WTC11 (cell line): ENCODE measurements around the gene SPATA2L. TPM values are rescaled to one million over a fixed set of nuclear protein-coding genes. Genes with fewer than 3 reads are reported as not detected.
A peak's percentile ranks its signal among the peaks of the same experiment; 100 is the strongest.

Experiments
- ARID4B ChIP-seq: sonication (generic); formaldehyde crosslinking; IDR thresholded peaks from 2 replicates; pipeline ENCODE4 v1.8.0; 2023; ENCODE audit warnings: missing genetic modification reagents, mild to moderate bottlenecking, borderline replicate concordance
- ATF1 ChIP-seq: sonication (generic); formaldehyde crosslinking; IDR thresholded peaks from 2 replicates; pipeline ENCODE4 v1.8.1; 2023; ENCODE audit warnings: mild to moderate bottlenecking, moderate library complexity, missing genetic modification reagents
- ATF6 ChIP-seq: sonication (generic); formaldehyde crosslinking; IDR thresholded peaks from 2 replicates; pipeline ENCODE4 v1.8.1; 2023; ENCODE audit warnings: mild to moderate bottlenecking, missing genetic modification reagents
- ETV6 ChIP-seq: sonication (generic); formaldehyde crosslinking; IDR thresholded peaks from 2 replicates; pipeline ENCODE4 v1.8.1; 2022; ENCODE audit warnings: mild to moderate bottlenecking, missing genetic modification reagents
- FOXK1 ChIP-seq: sonication (generic); formaldehyde crosslinking; IDR thresholded peaks from 2 replicates; pipeline ENCODE4 v1.8.0; 2022; ENCODE audit warnings: mild to moderate bottlenecking, moderate library complexity, missing genetic modification reagents
- FOXP4 ChIP-seq: sonication (generic); formaldehyde crosslinking; IDR thresholded peaks from 2 replicates; pipeline ENCODE4 v1.8.0; 2022; ENCODE audit warnings: mild to moderate bottlenecking, missing genetic modification reagents
- NR3C1 ChIP-seq: sonication (generic); formaldehyde crosslinking; conservative IDR thresholded peaks from 2 replicates; pipeline ENCODE4 v1.8.1; 2023; ENCODE audit warnings: low read depth, mild to moderate bottlenecking, missing genetic modification reagents
- STAT6 ChIP-seq: sonication (generic); formaldehyde crosslinking; conservative IDR thresholded peaks from 2 replicates; pipeline ENCODE4 v1.8.1; 2023; ENCODE audit warnings: mild to moderate bottlenecking, low read depth, missing genetic modification reagents, moderate library complexity
- TEAD1 ChIP-seq: sonication (generic); formaldehyde crosslinking; IDR thresholded peaks from 2 replicates; pipeline ENCODE4 v1.8.0; 2022; ENCODE audit warnings: mild to moderate bottlenecking, missing genetic modification reagents
- USF1 ChIP-seq: sonication (generic); formaldehyde crosslinking; IDR thresholded peaks from 2 replicates; pipeline ENCODE4 v1.8.0; 2022; ENCODE audit warnings: mild to moderate bottlenecking, missing genetic modification reagents
- ZNF121 ChIP-seq: sonication (generic); formaldehyde crosslinking; IDR thresholded peaks from 2 replicates; pipeline ENCODE4 v1.8.0; 2023; ENCODE audit warnings: missing genetic modification reagents
- ZNF396 ChIP-seq: fragments of 250-450 bp; sonication (Bioruptor Pico); IDR thresholded peaks from 2 replicates; pipeline ENCODE4 v1.8.0; 2021; ENCODE audit warnings: mild to moderate bottlenecking, moderate library complexity, borderline replicate concordance
- ZNF671 ChIP-seq: fragments of 250-450 bp; sonication (Bioruptor Pico); IDR thresholded peaks from 2 replicates; pipeline ENCODE4 v1.8.0; 2021; ENCODE audit warnings: mild to moderate bottlenecking
- total RNA-seq: library from RNA; stranded (reverse); gene quantifications from 3 replicates; pipeline ENCODE4 v1.2.3, GENCODE V29; 2021
- TF ChIP-seq, protein P1 (sequence below): sonication (generic); formaldehyde crosslinking; IDR thresholded peaks from 2 replicates; pipeline ENCODE4 v1.8.1; 2022; ENCODE audit warnings: mild to moderate bottlenecking, moderate library complexity, missing genetic modification reagents
- TF ChIP-seq, protein P2 (sequence below): sonication (generic); formaldehyde crosslinking; IDR thresholded peaks from 2 replicates; pipeline ENCODE4 v1.8.0; 2022; ENCODE audit warnings: missing genetic modification reagents
- TF ChIP-seq, protein P3 (sequence below): fragments of 250-450 bp; sonication (Bioruptor Pico); IDR thresholded peaks from 2 replicates; pipeline ENCODE4 v2.1.2; 2022; ENCODE audit warnings: mild to moderate bottlenecking, moderate library complexity
- TF ChIP-seq, protein P4 (sequence below): fragments of 250-450 bp; sonication (Bioruptor Pico); IDR thresholded peaks from 2 replicates; pipeline ENCODE4 v1.9.0; 2021; ENCODE audit warnings: moderate library complexity, mild to moderate bottlenecking, inconsistent platforms, borderline replicate concordance

SPATA2L gene
- total RNA-seq, 1 experiment from 2014 or later = 15.7 TPM

DNA sequence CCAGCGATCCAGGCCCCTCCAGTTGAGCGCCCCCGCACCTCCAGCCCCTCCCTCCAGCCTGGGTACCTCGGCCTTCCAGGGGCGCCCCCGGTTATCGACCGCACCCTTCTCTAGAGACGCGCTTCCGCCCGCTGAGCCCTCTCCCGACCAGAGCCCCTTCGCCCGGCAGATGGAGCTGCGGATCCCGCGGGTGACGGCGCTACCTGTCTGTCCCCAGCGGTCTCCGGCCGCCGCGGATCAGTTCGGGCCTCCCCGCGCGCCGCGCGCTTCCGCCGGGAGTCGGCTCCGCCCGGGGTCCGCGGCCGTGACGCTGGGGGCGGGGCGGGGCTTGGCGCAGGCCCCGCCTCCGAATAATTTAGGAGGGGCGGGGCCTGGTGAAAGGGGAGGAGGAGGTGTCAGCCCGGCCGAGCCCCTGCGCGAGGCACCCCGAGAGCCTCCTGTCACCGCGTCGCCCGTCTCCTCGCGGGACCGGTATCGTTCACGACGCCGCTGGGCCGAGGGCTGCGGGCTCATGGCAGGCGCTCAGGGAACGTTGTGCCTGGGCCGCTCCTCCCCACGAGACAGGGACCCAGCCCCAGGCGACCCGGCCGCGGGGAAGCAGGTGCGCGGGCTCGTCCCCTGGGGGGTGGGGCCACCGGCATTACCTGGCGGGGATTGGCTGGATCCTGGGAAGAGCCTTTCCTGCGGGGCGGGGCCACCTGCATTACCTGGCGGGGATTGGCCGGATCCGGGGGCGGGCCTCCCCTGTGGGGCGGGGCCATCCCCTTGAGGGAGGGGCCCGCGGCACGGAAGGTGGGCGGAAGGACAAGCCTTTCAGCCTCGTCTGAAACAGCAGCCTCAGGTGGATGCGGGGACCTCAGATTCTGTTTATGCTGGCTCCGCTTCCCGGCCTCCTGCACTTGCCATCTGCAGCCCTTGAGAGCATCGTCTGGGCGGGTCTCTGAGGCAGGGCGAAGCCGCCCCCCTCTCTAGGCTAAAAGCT is at the start of gene SPATA2L (continued):
- TF ChIP-seq, protein P1, sequence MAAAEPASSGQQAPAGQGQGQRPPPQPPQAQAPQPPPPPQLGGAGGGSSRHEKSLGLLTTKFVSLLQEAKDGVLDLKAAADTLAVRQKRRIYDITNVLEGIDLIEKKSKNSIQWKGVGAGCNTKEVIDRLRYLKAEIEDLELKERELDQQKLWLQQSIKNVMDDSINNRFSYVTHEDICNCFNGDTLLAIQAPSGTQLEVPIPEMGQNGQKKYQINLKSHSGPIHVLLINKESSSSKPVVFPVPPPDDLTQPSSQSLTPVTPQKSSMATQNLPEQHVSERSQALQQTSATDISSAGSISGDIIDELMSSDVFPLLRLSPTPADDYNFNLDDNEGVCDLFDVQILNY (CRISPR knock-in tag) = no peak
- TF ChIP-seq ZNF396 (CRISPR knock-in tag) = no peak
- no peak for TF ChIP-seq ZNF121 (CRISPR knock-in tag)
- TF ChIP-seq, protein P2, sequence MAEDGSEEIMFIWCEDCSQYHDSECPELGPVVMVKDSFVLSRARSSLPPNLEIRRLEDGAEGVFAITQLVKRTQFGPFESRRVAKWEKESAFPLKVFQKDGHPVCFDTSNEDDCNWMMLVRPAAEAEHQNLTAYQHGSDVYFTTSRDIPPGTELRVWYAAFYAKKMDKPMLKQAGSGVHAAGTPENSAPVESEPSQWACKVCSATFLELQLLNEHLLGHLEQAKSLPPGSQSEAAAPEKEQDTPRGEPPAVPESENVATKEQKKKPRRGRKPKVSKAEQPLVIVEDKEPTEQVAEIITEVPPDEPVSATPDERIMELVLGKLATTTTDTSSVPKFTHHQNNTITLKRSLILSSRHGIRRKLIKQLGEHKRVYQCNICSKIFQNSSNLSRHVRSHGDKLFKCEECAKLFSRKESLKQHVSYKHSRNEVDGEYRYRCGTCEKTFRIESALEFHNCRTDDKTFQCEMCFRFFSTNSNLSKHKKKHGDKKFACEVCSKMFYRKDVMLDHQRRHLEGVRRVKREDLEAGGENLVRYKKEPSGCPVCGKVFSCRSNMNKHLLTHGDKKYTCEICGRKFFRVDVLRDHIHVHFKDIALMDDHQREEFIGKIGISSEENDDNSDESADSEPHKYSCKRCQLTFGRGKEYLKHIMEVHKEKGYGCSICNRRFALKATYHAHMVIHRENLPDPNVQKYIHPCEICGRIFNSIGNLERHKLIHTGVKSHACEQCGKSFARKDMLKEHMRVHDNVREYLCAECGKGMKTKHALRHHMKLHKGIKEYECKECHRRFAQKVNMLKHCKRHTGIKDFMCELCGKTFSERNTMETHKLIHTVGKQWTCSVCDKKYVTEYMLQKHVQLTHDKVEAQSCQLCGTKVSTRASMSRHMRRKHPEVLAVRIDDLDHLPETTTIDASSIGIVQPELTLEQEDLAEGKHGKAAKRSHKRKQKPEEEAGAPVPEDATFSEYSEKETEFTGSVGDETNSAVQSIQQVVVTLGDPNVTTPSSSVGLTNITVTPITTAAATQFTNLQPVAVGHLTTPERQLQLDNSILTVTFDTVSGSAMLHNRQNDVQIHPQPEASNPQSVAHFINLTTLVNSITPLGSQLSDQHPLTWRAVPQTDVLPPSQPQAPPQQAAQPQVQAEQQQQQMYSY (CRISPR knock-in tag) = no peak
- TF ChIP-seq, protein P3, sequence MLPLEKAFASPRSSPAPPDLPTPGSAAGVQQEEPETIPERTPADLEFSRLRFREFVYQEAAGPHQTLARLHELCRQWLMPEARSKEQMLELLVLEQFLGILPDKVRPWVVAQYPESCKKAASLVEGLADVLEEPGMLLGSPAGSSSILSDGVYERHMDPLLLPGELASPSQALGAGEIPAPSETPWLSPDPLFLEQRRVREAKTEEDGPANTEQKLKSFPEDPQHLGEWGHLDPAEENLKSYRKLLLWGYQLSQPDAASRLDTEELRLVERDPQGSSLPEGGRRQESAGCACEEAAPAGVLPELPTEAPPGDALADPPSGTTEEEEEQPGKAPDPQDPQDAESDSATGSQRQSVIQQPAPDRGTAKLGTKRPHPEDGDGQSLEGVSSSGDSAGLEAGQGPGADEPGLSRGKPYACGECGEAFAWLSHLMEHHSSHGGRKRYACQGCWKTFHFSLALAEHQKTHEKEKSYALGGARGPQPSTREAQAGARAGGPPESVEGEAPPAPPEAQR (CRISPR knock-in tag) = no peak
- peak; percentile 45; the same call in 1 of the 2 replicates for TF ChIP-seq ETV6 (CRISPR knock-in tag)
- TF ChIP-seq STAT6 = no peak
- TF ChIP-seq FOXK1 = 0 out of 2 replicates have a peak, but pooled peaks have one; percentile 20
- TF ChIP-seq NR3C1 (CRISPR knock-in tag) = no peak
- no peak for TF ChIP-seq USF1 (CRISPR knock-in tag)
- peak; percentile 22; the same call in 1 of the 2 replicates for TF ChIP-seq ARID4B (CRISPR knock-in tag)
- TF ChIP-seq ATF6 (CRISPR knock-in tag) = no peak
- no peak for TF ChIP-seq ZNF671
- 0 out of 2 replicates have a peak, but pooled peaks have one; percentile 29 for TF ChIP-seq FOXP4 (CRISPR knock-in tag)
- TF ChIP-seq TEAD1 (CRISPR knock-in tag) = no peak
- TF ChIP-seq ATF1 (CRISPR knock-in tag) = no peak
- TF ChIP-seq, protein P4, sequence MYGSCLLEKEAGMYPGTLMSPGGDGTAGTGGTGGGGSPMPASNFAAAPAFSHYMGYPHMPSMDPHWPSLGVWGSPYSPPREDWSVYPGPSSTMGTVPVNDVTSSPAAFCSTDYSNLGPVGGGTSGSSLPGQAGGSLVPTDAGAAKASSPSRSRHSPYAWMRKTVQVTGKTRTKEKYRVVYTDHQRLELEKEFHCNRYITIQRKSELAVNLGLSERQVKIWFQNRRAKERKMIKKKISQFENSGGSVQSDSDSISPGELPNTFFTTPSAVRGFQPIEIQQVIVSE (CRISPR knock-in tag) = no peak
